Dermis microvascular lymphatic vessel endothelial cell (primary cell): Measurements from ENCODE around the gene EPN1. TPM values are rescaled to one million over a fixed set of nuclear protein-coding genes. Genes with fewer than 3 reads are reported as not detected.
A peak's percentile ranks its signal among the peaks of the same experiment; 100 is the strongest.

Experiments
- DNase-seq, 2 donors: peaks; one replicate each; pipeline versions ENCODE4 v3.0.0 to v3.0.0-alpha.2; 2010; ENCODE audit warnings: low read depth in 2 of 2
- total RNA-seq: library from RNA; depleted of rRNA; stranded (reverse); fragments of >200 nt; gene quantifications from 2 replicates; pipeline ENCODE4 v1.2.1, GENCODE V29; 2014

The EPN1 gene
- total RNA-seq, 1 donor from 2014 or later: 25.0 TPM

GRCh38 chr19:55692681-55693081 lies 17.7 kb downstream of the EPN1 start:
- no peak for DNase-seq

- DNase-seq: no peak
These were observed 18.4 kb downstream of the EPN1 start for GRCh38 chr19:55693336-55693974.

- DNase-seq: no peak
These were observed 19.2 kb downstream of the EPN1 start for GRCh38 chr19:55694241-55694655.

- no peak for DNase-seq
These were observed 19.8 kb downstream of the EPN1 start for GRCh38 chr19:55694656-55695491.

GRCh38 chr19:55695511-55696290 lies 20.7 kb downstream of the EPN1 start:
- DNase-seq: no peak

GRCh38 chr19:55696301-55697068 lies 21.5 kb downstream of the EPN1 start:
- no peak for DNase-seq

GRCh38 chr19:55697069-55697440 lies 22.0 kb downstream of the EPN1 start:
- no peak for DNase-seq

GRCh38 chr19:55697698-55698097 lies 22.7 kb downstream of the EPN1 start:
- DNase-seq: no peak

- no peak for DNase-seq
These were observed 23.2 kb downstream of the EPN1 start for GRCh38 chr19:55698256-55698655.

- DNase-seq: no peak
These were observed 24.2 kb downstream of the EPN1 start for GRCh38 chr19:55699221-55699620.

GRCh38 chr19:55700813-55701212 lies 25.8 kb downstream of the EPN1 start:
- DNase-seq: no peak

GRCh38 chr19:55702131-55702627 lies 27.2 kb downstream of the EPN1 start:
- no peak for DNase-seq

GRCh38 chr19:55703790-55704215 lies 28.8 kb downstream of the EPN1 start:
- DNase-seq: peak in 1 of 2 donors; percentile 32

- DNase-seq: no peak
These were observed 29.6 kb downstream of the EPN1 start for GRCh38 chr19:55704494-55705245.

- DNase-seq: no peak
These were observed 30.9 kb downstream of the EPN1 start for GRCh38 chr19:55705972-55706371.

- no peak for DNase-seq
These were observed 36.7 kb downstream of the EPN1 start for GRCh38 chr19:55711719-55712118.

GRCh38 chr19:55712804-55713631 lies 38.0 kb downstream of the EPN1 start:
- DNase-seq: no peak

GRCh38 chr19:55716531-55716930 lies 41.5 kb downstream of the EPN1 start:
- DNase-seq: no peak

GRCh38 chr19:55717251-55717650 lies 42.2 kb downstream of the EPN1 start:
- DNase-seq: no peak
